GM13976 (cell line): Measurements from ENCODE around the gene ARSG.

ENCODE experiments used
- DNase-seq: peaks from one replicate; pipeline ENCODE4 v3.0.0; 2012; ENCODE audit warnings: low spot score
- in situ Hi-C: fragments of 300-500 bp; cut with MboI; formaldehyde crosslinking; loops from one replicate; pipeline ENCODE4 v1.12.0; 2022; ENCODE audit warnings: low sequenced_read_pairs, mixed read lengths, inconsistent platforms; ENCODE audit not compliant: unreplicated experiment
- TF ChIP-seq, protein P1 (sequence below): IDR thresholded peaks from 2 replicates; pipeline ENCODE4 v1.5.1; 2012; ENCODE audit warnings: borderline replicate concordance, mild to moderate bottlenecking; ENCODE audit not compliant: insufficient read depth; ENCODE audit errors: extremely low read depth, missing control alignments, control extremely low read depth

Gene ARSG

DNA sequence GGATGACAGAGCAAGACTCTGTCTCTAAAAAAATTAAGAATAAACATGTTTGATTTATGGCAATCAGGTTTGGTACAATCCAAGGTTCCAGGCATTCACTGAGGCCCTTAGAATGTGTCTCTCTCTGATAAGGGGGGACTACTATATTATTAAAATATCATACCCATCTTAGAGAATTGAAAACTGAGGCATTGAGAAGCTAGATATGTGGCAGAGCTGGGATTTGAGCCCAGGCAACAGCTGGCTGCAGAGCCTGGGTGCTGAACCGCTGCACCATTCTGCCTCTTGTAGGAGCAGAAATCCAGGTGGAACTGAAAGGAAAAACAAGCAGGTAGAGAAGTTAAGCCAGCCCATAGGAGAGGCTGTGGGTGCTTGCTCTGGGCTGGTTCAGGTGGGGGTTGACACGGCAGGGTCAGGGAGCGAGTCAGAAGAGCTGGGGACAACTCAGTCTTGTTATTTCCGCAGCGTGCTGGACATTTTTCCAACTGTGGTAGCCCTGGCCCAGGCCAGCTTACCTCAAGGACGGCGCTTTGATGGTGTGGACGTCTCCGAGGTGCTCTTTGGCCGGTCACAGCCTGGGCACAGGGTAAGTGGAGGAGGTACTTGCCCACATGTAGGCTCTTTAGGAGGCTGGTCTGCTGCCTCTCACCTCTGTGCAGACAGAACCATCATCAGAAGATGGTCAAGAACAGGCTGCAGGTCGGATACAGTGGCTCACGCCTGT, 103.5 kb downstream of the ARSG start:
- in situ Hi-C loops, result no loop called here
- DNase-seq, result no peak
- TF ChIP-seq, protein P1, sequence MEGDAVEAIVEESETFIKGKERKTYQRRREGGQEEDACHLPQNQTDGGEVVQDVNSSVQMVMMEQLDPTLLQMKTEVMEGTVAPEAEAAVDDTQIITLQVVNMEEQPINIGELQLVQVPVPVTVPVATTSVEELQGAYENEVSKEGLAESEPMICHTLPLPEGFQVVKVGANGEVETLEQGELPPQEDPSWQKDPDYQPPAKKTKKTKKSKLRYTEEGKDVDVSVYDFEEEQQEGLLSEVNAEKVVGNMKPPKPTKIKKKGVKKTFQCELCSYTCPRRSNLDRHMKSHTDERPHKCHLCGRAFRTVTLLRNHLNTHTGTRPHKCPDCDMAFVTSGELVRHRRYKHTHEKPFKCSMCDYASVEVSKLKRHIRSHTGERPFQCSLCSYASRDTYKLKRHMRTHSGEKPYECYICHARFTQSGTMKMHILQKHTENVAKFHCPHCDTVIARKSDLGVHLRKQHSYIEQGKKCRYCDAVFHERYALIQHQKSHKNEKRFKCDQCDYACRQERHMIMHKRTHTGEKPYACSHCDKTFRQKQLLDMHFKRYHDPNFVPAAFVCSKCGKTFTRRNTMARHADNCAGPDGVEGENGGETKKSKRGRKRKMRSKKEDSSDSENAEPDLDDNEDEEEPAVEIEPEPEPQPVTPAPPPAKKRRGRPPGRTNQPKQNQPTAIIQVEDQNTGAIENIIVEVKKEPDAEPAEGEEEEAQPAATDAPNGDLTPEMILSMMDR, result no peak

DNA sequence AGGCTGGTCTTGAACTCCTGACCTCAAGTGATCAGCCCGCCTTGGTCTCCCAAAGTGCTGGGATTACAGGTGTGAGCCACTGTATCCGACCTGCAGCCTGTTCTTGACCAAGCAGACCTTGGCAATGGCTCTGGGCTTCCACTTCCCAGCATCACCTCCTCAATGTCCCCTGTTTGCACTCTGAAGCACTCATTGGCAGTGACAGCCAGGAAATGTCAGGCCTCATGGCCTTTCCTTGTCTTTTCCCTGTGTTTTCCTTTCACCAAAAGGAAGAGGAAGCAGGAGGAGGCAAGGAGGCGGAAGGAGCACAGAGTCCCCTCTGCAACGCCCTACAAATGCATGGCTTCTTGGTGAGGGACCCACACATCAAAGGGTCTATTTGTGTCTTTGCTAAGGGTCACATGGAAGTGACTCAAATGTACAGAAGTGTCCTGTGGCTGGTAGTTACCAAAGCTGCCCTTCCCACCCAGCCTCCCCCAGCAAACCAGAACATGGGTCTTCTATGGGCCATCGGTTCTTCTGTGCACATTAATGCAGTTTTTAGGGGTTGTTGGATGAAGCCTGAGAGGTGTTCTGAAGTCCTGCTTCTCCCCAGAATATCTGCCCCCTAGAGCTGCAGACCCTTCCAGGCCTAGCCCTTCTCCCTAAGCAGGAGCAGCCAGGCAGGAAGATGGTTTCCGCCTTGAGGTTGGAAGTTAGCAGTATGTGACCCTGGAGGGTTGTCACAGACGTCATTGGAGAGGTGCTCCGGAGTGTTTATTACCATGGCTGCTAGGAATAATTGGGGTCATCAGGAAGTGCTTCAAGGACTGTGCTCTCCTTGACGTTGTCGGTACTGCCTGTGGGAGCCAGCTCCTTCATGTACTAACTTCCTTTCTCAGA, 105.2 kb downstream of the ARSG start:
- in situ Hi-C loops, result no loop called here
- TF ChIP-seq, protein P1, result no peak
- DNase-seq, result no peak

DNA sequence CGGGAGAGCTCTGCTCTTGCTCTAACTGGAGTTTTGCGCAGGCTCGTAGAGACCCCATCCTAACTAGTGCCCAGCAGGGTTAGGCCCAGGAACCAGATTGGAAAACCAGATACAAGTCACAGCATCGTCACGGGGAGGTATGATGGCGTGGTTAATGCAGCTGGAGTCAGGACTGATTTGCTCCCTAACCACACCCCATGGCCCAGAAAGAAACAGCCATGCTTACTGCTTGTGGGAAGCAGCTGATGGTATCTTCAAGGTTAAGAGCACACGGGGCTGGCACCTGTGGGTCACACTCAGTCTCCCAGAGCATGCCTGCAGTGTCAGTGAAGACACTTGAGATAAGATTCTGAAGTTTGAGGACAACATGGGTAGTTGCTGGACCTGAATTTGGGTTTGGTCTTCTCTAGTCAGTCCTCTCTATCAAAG, 105.8 kb downstream of the ARSG start:
- no peak for DNase-seq
- TF ChIP-seq, protein P1, result no peak
- in situ Hi-C loops, result no loop called here

DNA sequence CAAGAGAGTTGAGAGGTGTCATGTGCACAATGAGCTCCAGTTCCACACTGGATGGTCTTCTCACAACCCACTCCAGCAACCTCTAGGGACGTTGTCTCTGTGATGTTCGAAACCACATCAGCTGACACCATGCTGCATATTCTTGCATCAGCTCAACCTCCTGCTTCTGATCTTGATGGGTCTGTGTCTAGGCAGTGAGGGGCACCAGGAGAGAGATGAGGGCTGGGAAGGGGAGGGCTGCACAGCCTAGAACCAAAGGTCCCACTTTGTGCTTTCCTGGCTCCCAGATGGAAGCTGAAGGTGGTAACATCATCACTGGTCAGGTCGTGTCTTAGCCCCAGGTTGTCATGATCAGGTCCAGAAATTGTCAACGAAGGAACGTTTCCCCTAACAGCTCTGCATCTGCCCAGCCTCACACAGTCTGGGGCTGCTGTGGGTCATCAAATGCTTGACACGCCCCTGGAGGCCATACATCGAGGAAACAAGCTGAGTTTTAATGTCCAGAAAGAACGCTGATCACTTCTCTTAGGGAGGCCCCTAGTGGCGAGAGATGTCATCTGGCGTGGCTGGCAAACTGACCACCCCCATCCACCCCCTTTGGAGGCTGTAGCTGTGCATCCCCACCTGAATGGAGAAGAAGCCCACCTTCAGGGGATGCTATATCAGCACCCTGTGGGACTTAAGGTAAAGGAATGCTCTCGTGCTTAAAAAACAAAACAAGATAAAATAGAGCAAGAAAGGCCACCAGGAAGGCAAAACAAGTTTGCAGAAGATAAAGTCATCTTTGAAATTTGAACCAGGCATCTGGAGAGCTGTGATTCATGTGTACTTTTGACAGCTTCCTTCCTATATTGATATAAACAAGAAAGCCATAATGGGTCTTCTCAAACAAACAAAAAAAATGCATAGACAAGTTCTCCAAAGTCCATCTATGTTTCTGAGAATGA, 107.7 kb downstream of the ARSG start:
- in situ Hi-C loops, result no loop called here
- peak; percentile 87 for DNase-seq

GRCh38 chr17:68399638-68400403, 108.5 kb downstream of the ARSG start:
- in situ Hi-C loops, result no loop called here
- no peak for DNase-seq
- TF ChIP-seq, protein P1, result no peak

More for the DNA sequence above, 107.7 kb downstream of the ARSG start:
- TF ChIP-seq, protein P1, result peak; percentile 79
